ENCODE data around the gene ART1. TPM values are rescaled to one million over a fixed set of nuclear protein-coding genes. Genes with fewer than 3 reads are reported as not detected.

The ART1 gene
- total and polyA plus RNA-seq, 2 donors (not counting 3 experiments of a cell fraction or from before 2014, with no cell fraction given): not detected

- Histone ChIP-seq H3K4me3 (replicated peaks in 1 of 3; ENCODE audit: insufficient read depth in 1 of 3, low read depth in 1 of 3, low read length in 3 of 3) (no peak overlapping the region), H3K9ac (replicated peaks; ENCODE audit: extremely low read depth, insufficient read depth, low read length) (no peak overlapping the region), H3K4me2 (ENCODE audit: insufficient read depth, low read length) (no peak overlapping the region), H3K9me3 (replicated peaks; ENCODE audit: control insufficient read depth, insufficient read depth, low read length) (no peaks in the 10 kb centered on the region), H3K27me3 (ENCODE audit: control insufficient read depth in 2 of 2, insufficient read depth in 2 of 2, low read length in 2 of 2) (peaks cover 6% of the 10 kb centered on the region in 2 experiments), H4K20me1 (replicated peaks; ENCODE audit: control insufficient read depth, extremely low read depth, insufficient read depth, low read length) (no peaks in the 10 kb centered on the region), H3K36me3 (ENCODE audit: control insufficient read depth in 2 of 2, extremely low read depth in 1 of 2, insufficient read depth in 2 of 2, low read length in 2 of 2) (no peaks in the 10 kb centered on the region), H3K27ac (ENCODE audit: insufficient read depth, low read depth, low read length) (no peak overlapping the region), H2AFZ (ENCODE audit: low read depth, low read length) (no peak overlapping the region), H3K9me1 (replicated peaks; ENCODE audit: control insufficient read depth, extremely low read depth, insufficient read depth, low read length) (no peaks in the 10 kb centered on the region), H3K4me1 (ENCODE audit: control insufficient read depth, extremely low read depth, insufficient read depth, low read length) (no peaks in the 10 kb centered on the region), H3K79me2 (ENCODE audit: control insufficient read depth, insufficient read depth, low read length) (no peaks in the 10 kb centered on the region)
- dilution Hi-C loops (cut with MboI; ENCODE audit: extremely low pct_ligation_motif_present, low sequenced_read_pairs) (no loop called here), intact Hi-C loops (cut with micrococcal nuclease) (no loop called here)
- ChIA-PET POLR2A (no interaction called here), CTCF (no interaction called here)
- TF ChIP-seq EZH2 (IDR thresholded peaks at IDR 0.05; ENCODE audit: borderline replicate concordance, low read depth, low read length, severe bottlenecking) (no peak), CTCF (IDR thresholded peaks at IDR 0.05; ENCODE audit: extremely low read depth in 1 of 2, insufficient read depth in 1 of 2, low read depth in 1 of 2, low read length in 2 of 2) (no peak), MAX (IDR thresholded peaks at IDR 0.05; ENCODE audit: insufficient read depth, insufficient read length) (no peak), MYC (IDR thresholded peaks at IDR 0.05; ENCODE audit: low read depth, low read length) (no peak), JUN (IDR thresholded peaks at IDR 0.05; ENCODE audit: borderline replicate concordance, insufficient read depth, insufficient read length, low read depth) (no peak)
- FAIRE-seq: no peak
- DNase-seq (ENCODE audit: low read depth, low spot score): no peak
- no TSS peak for BruUV-seq (replicated peaks)
Observed at GRCh38 chr11:3658252-3658651, 13.3 kb downstream of the ART1 start.

Data from endothelial cell of umbilical vein (primary cell).